ENCODE results near the gene LHPP.

The LHPP gene

GRCh38 chr10:124465777-124466488 is 4.3 kb downstream of the LHPP start:
- Histone ChIP-seq H3K27ac (no peak overlapping the region), H3K4me3 (no peak overlapping the region)

GRCh38 chr10:124467165-124467564 is 5.5 kb downstream of the LHPP start:
- Histone ChIP-seq H3K27ac (no peak overlapping the region), H3K4me3 (no peak overlapping the region)

GRCh38 chr10:124468624-124469023 is 7.0 kb downstream of the LHPP start:
- no peak overlapping the region for H3K4me3 ChIP-seq
- H3K27ac ChIP-seq, result no peak overlapping the region

- Histone ChIP-seq H3K4me3 (no peak overlapping the region), H3K27ac (no peak overlapping the region)
Measured at GRCh38 chr10:124469956-124470484, 8.4 kb downstream of the LHPP start.

GRCh38 chr10:124470544-124471434 is 9.2 kb downstream of the LHPP start:
- Histone ChIP-seq H3K27ac (no peak overlapping the region), H3K4me3 (no peak overlapping the region)

- Histone ChIP-seq H3K27ac (no peak overlapping the region), H3K4me3 (no peak overlapping the region)
Measured at GRCh38 chr10:124472071-124472470, 10.4 kb downstream of the LHPP start.

DNA sequence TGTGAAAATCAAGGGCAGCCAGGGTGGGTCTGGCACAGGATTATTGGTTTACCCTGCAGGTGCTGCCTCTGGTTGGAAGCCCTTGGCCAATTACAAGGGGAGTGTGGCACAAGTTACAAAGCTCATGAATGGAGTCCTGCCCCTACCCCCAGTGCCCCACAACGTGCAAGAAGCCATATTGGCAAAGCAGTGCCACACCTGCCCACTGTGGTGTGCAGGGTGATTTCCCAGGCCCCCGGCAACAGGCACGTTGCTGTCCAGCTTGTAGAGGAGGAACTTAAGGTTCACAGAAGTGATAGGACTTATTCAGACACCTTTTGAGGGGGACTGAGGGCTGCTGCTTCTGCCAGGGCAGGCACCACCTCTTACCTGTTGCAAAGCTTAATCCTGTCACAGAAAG is 11.4 kb downstream of the LHPP start:
- Histone ChIP-seq H3K4me3 (no peak overlapping the region), H3K27ac (no peak overlapping the region)

DNA sequence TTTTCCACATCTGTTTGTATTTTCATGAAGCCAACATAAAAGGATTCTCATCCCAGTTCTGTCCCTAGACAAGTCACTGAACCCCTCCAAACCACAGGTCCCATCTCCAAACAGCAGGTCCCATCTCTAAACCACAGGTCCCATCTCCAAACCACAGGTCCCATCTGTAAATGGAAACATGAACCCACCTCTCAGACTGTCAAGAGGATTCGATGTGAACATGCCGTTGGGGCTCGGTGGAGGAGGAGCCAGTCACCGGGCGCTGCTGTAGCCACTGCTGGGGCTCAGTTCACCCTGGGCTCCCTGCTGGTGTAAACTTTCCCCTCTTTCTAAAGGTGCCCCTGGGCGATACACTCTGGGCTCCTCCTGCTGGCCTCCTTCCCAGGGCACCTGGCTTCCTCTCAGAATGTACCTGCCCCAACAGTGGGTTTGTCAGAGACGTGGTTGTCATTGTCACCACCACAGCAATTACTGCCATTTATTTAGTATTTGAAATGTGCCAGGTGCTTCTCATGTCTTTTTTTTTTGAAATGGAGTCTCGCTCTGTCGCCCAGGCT is 13.0 kb downstream of the LHPP start:
- Histone ChIP-seq H3K4me3 (no peak overlapping the region), H3K27ac (no peak overlapping the region)

DNA sequence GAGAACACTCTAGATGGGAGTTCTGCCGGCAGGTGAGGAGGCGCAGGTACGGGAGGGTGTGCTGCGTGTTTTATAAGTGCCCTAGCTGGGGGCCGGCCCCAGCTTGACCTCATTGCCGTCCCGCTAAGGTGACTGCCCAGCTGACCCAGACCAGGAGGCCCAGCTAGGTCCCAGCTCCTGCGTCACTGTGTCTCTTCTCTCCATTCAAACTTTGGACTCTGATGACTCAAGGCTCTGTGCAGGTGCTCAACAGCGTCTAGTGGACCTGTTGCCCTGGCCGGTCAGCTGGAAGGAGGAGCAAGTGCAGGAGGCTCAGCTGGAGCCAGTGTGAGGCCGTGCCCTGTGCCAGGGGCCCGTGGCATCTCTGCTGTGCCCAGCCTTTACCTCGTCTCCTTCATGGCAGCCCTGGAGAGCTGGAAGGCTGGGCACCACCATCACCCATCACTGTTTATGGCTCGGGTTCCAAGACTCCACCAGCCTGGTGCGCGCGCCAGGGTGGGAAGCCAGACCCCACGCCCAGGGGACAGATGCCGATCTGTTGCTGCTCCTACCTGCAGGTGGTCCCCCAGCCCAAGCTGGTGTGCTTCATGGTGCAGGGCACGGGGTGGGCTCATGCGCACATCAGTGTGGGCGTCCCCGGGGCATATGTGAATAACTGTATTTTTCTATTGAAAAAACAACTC is 14.6 kb downstream of the LHPP start:
- Histone ChIP-seq H3K27ac (no peak overlapping the region), H3K4me3 (no peak overlapping the region)

- no peak overlapping the region for H3K4me3 ChIP-seq
- H3K27ac ChIP-seq, result no peak overlapping the region
Measured at GRCh38 chr10:124477614-124478363, 16.2 kb downstream of the LHPP start.

- H3K27ac ChIP-seq, result no peak overlapping the region
- H3K4me3 ChIP-seq, result no peak overlapping the region
Measured at GRCh38 chr10:124478515-124478914, 16.9 kb downstream of the LHPP start.

DNA sequence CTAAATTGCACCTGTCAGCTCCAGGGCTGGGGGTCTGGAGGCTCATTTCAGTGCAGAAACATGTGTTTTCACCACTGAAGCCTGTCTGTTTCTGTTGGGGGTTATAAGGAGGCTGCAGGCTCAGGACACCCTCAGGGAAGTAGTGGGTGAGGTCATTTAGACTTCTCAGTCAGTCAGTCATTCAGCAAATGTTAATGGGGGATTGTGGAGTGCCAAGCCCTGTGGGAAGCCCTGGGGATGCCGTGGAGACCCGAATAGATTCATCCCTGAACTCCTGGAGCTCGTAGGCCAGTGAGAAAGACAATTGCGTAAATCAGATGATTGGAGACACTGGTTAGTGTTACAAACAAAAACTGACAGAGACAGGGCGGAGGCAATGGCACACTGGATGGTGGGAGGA is 19.2 kb downstream of the LHPP start:
- Histone ChIP-seq H3K4me3 (no peak overlapping the region), H3K27ac (no peak overlapping the region)

DNA sequence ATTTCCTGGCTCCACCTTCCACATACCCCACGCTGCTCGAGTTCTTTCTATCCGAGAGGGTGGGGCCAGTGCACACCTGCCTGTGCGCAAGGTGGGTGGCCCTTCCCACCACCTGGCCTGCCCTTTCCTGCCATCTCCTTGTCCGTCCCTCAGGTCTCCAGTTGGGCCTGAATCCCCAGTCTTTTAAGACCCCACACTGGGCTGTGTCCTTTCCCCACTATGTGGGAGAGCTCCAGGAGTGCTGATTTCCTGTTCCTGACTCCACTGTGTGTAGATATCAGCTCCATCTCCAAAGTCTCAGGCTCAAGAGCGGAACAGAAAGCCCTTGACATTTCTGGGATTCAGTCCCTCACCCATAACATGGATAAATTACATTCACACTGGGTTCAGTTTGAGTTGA is 20.1 kb downstream of the LHPP start:
- H3K4me3 ChIP-seq, result no peak overlapping the region
- no peak overlapping the region for H3K27ac ChIP-seq

- H3K4me3 ChIP-seq, result no peak overlapping the region
- no peak overlapping the region for H3K27ac ChIP-seq
Measured at GRCh38 chr10:124482236-124482800, 20.7 kb downstream of the LHPP start.

GRCh38 chr10:124482876-124483275 is 21.3 kb downstream of the LHPP start:
- no peak overlapping the region for H3K27ac ChIP-seq

DNA sequence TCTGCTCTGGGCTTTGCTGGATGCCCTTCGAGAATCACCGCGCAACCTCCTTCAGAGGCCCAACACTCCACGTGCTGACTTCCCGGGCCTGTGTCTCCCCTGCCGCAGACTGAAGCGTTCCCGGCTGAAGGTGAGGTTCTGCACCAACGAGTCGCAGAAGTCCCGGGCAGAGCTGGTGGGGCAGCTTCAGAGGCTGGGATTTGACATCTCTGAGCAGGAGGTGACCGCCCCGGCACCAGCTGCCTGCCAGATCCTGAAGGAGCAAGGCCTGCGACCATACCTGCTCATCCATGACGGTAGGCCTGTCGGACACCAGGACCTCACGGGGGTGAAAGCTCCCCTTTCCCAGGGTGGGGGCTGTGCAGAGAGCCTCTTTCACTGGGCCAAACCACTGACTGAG is 22.4 kb downstream of the LHPP start:
- no peak overlapping the region for H3K27ac ChIP-seq
- no peak overlapping the region for H3K4me3 ChIP-seq

More at GRCh38 chr10:124482876-124483275, 21.3 kb downstream of the LHPP start:
- H3K4me3 ChIP-seq, result no peak overlapping the region

DNA sequence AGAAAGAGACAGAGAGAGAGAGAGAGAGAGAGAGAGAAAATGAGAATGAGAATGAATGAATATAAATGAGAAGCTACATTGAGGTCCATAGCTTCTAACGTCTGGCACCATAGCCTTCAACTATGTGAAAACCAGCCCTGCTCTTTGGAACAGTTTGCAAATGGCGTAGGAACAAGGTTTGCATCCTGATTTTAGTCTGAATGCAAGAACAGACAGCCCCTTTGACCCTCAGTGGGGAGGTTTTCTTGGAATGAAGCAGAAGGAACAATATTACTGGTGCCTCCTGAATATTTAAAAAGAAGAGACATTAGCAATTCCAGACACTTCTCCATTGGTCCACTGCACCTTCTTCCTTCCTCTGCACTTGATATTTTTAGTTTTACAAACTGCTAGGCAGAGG is 23.0 kb downstream of the LHPP start:
- Histone ChIP-seq H3K4me3 (no peak overlapping the region), H3K27ac (no peak overlapping the region)

DNA sequence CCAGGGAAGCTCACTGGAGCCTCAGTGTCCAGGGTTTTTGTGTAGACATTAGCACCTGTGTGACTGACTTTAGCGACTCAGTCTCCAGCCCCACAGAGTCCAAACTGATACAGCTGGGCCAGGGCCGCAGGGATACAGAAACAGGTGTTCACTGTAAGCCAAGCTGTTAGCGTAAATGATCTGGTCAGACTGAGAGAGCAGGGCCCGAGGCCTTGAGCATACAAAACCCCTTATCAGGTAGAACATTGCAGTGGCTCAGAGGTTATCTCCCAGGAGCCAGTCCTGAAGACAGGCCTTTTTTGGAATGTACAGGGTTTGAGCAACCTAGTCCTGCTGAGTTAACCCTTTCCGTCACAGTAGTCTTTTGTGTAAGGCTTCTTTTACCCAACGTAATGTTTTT is 25.0 kb downstream of the LHPP start:
- no peak overlapping the region for H3K4me3 ChIP-seq
- no peak overlapping the region for H3K27ac ChIP-seq

DNA sequence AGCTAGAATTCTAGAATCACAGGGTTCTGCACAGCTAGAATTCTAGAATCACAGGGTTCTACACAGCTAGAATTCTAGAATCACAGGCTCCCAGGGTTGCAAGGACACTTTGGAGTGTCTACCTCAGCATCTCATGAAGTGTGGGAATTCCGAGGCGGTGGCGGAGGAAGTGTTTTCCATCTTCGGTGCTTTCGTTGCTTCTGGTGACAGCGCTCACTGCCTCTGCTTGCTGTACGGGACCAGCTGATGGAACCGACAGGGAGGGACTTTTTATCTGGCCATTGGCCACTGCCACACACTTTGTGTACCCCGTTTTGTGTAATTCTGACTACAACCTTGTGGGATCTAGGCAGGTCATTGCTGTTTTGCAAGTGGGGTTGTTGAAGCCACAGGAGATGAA is 29.5 kb downstream of the LHPP start:
- H3K27ac ChIP-seq, result no peak overlapping the region

More for the DNA sequence above, 29.5 kb downstream of the LHPP start:
- no peak overlapping the region for H3K4me3 ChIP-seq

All from skin epidermis (tissue), 12 donors.